ENCODE results near the gene ARHGAP25.

The ARHGAP25 gene

DNA sequence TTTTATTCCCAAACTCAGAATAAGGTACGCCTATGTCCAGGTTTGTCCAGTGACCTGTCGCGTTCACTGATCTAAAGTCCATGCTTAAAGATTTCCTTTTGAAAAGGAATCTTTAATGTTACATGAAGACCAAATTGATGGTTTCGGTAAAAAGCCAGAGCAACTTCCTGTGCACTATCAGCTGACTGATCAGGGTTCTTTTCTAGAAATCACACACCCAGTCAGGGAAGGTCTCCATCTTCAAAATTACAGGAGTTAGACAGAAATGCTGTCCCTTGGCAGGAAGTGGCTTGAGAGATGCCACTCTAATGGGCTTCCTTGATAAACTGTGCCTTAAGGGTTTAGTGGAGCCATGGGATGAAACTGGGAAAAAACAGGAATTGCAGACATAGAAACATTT lies 14.7 kb upstream of the ARHGAP25 start:
- DNase-seq: peak in 1 of 2 donors; percentile 64

GRCh38 chr2:68720665-68721064 lies 13.9 kb upstream of the ARHGAP25 start:
- DNase-seq: no peak

- peak; percentile 52 to 66 for DNase-seq
These were observed 13.0 kb upstream of the ARHGAP25 start for GRCh38 chr2:68721482-68722101.

DNA sequence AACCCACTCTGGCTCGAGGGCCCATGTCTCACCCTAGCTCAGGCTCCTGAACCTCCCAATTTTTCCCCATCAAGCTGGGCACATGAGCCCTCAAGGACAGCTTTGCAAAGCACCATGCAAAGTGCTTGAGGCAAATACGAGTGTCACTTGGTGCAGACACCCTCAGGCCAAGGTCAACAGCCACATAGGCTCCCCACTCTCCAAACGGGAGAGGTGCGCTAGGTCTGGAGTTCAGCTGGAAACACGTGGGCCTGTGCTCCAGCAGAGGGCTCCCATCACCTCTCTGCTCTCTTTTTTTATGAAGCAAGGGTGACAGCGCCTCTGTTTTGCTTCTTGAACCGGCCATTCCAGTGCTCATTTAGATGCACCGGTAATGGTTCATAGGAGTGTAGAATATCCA lies 11.9 kb upstream of the ARHGAP25 start:
- DNase-seq: no peak

DNA sequence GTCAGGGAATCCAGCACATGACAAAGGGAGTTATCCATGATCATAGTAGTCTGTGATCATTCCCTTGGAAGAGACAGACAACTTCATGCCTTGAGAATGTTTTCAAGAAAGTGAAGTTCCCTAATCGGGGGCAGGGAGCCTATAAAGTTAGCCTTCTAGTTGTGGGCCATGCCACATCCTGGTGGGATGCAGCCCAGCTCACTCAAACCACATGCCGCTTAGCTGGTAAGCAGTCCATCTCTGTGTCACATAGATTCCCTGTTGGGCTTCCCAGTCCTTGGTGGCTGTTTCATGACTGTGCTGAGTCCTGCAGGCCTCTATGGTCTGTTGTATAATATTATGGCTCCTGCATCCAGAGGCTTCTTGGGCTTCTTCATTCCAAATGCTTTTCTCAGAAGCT lies 11.4 kb upstream of the ARHGAP25 start:
- no peak for DNase-seq

GRCh38 chr2:68726100-68726499 lies 8.5 kb upstream of the ARHGAP25 start:
- DNase-seq: no peak

GRCh38 chr2:68726608-68727367 lies 7.8 kb upstream of the ARHGAP25 start:
- DNase-seq: peak; percentile 77 to 82

GRCh38 chr2:68727683-68728375 lies 6.8 kb upstream of the ARHGAP25 start:
- no peak for DNase-seq

DNA sequence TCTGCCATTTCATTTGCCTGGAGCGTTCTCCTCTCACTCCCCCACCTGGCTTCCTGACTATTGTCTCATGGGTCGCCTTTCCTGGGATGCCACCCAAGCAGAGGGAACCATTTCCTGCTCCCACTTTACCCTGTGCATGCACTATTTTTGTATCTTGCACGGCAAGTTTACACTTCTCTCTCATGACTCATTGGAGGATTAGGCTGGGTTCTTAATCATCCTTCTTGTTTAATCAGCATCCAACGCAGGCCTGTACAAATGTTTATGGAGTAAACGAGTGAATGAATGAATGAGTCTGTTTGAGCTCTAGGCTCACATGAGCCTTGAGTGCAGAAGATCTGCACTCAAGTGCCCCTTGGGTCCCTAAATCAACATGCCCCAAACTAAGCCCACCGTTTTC lies 3.8 kb upstream of the ARHGAP25 start:
- no peak for DNase-seq

GRCh38 chr2:68732036-68732932 lies 2.3 kb upstream of the ARHGAP25 start:
- peak in 1 of 2 donors; percentile 62 for DNase-seq

DNA sequence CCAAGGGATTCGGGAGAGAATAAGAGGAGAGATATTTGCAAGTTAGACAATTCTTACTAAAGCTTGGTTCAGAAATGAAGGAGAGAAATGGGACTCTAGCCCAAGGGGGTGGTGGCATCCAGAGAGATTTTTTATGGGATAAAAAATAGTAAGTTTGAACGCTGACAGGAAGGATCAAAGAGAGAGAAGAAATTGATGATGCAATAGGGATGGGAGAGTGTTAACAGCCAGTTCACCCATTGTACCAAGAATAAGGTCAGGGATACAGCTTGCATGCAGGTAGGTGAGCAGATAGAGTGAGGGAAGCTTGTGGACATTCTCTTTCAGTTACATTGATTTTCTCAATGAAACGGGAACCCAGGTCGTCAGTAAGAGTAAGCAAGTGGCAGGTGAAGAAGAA lies 1.2 kb upstream of the ARHGAP25 start:
- no peak for DNase-seq

GRCh38 chr2:68734176-68734575 lies 435 bp upstream of the ARHGAP25 start:
- DNase-seq: no peak

DNA sequence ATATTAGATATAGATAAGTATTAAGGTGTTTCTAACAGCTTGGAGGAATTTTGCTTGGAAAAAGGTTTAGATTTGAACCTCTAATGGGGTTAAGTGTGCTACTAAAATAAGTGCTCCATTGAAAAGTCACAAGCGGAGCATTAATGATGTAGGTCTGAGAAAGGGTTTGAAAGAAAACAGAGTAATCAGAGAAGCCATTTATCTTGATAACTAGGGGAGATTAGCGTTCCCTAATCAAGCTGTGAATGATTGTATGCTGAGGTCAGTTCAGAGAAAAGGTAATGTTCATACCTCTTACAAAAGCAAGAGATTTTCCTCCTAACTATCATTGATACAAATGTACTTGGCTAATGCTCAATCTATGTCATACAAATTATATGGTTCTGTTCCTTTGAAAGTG lies 1.5 kb downstream of the ARHGAP25 start:
- no peak for DNase-seq

GRCh38 chr2:68737711-68738110 lies 3.1 kb downstream of the ARHGAP25 start:
- peak; percentile 63 to 75 for DNase-seq

GRCh38 chr2:68738906-68739594 lies 4.4 kb downstream of the ARHGAP25 start:
- DNase-seq: no peak

DNA sequence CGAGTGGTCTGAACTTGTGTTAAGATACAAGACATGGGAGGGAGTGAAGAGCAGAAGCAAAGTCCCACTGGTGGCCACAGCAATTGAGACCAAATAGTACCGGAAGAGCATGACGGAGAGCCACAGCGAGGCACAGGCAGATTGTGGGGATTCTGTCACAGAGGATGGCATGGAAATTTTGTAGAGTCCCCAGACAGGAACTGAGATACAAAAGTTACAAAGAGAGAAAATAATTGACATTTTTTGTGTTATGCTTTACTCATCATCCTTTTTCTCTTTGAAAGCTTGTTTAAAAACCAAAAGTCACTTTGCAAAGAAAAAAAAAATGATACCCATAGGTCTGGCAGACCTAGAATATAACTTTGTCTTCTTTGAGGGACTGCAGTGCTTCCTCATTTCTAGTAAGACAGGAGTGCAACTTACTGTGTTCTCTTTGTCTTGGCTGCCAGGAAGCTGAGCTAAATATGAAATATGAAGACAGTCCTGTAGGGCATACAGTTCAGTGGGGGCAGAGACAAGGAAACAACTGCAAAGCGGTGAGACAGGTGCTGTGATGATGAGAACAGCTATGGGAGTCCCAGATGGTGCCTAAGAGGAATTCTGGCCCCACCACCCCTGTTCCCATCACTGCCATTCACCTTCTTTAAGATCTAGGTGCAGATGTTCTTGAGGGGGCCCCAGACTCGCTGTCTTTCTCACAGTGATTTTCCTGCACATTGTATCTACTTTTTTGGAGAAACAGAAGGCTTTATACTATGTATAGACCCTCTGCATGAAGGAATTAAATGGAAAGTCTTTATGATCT lies 5.2 kb downstream of the ARHGAP25 start:
- DNase-seq: no peak

- no peak for DNase-seq
These were observed 5.8 kb downstream of the ARHGAP25 start for GRCh38 chr2:68740400-68740914.

GRCh38 chr2:68741238-68741637 lies 6.6 kb downstream of the ARHGAP25 start:
- DNase-seq: no peak

DNA sequence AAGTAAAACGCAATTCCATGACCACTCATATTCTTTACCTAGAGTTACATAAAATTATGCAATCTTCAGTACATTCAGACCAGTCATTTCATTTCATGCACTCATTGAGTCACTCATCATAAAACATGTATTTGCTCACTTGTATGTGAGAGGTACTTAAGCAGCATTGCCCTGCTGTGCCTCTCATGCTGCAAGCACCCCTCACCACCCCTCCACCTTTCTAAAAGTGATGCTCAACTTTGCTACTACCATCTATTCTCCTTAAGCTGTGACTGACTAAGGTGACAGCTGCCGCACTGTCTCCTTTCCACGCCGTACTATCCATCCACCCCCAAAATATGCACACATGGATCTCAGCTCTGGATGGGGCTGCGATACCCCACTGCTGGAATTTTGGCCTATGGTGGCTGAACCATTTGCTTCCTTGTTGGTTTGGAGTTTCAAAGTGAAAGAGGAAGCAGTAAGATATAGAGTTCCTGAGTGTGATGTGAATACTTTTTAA lies 7.2 kb downstream of the ARHGAP25 start:
- no peak for DNase-seq

DNA sequence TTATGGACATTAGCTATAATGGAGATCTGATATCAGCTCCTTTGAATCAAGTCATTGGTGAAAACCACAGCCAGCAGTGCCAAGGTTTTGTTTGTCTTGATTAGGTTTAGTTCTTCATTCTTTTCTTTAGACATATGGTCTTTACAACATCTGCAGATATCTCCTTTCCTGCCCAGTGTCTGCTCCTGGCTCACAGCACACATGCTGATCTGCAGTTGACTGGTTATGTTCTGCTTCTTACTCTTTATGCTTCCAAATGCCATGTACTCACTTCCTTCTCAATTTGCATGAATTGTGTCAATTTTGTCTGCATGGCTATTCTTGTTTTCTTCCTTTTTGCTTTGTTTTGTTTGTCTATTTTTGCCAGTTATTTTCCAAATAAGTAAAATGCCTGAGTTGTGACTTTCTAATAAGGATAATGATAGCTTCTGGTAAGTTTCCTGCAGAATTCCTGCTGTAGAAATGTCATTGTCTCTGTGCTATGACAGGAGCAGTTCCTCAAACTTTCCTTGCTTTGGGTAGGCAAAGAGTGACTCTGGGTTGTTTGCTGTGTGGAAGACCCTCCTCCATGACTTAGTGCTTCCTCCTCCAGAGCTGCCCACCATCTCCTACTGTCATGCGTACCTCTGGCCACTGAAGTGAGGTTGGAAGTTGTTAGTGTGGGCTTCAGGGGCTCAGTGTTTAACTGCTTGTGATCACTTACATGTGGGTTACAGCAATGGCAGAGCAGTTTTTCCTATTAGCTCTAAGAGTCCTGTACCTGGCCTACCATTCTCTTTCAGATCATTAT lies 8.2 kb downstream of the ARHGAP25 start:
- DNase-seq: no peak

Data from CD4-positive, alpha-beta T cell treated with Interleukin-4 for 1 hour (primary cell).